HG03108 (cell line): ENCODE data around the gene KRTAP10-3.
"Not testable (repeated sequence)": the region's sequence is repeated elsewhere in the genome, so short reads cannot be mapped to it uniquely, and the experiment has no call there.

ENCODE experiments used
- ATAC-seq: cut with Tn5 transposase; IDR thresholded peaks from one replicate; pipeline ENCODE4 v1.9.1; 2021; ENCODE audit warnings: moderate library complexity; ENCODE audit not compliant: unreplicated experiment

KRTAP10-3 gene

GRCh38 chr21:44550285-44550684 is 8.3 kb downstream of the KRTAP10-3 start:
- not testable (repeated sequence) for ATAC-seq

GRCh38 chr21:44549525-44550211 is 8.9 kb downstream of the KRTAP10-3 start:
- no peak for ATAC-seq

- no peak for ATAC-seq
Measured at GRCh38 chr21:44548922-44549321, 9.7 kb downstream of the KRTAP10-3 start.

- ATAC-seq, result no peak
Measured at GRCh38 chr21:44548381-44548780, 10.2 kb downstream of the KRTAP10-3 start.

GRCh38 chr21:44547656-44548331 is 10.8 kb downstream of the KRTAP10-3 start:
- no peak for ATAC-seq

- no peak for ATAC-seq
Measured at GRCh38 chr21:44544566-44544965, 14.0 kb downstream of the KRTAP10-3 start.

GRCh38 chr21:44542716-44543115 is 15.9 kb downstream of the KRTAP10-3 start:
- no peak for ATAC-seq

- ATAC-seq, result no peak
Measured at GRCh38 chr21:44540741-44541288, 17.8 kb downstream of the KRTAP10-3 start.

GRCh38 chr21:44539991-44540666 is 18.5 kb downstream of the KRTAP10-3 start, which contains the start of gene KRTAP10-1:
TSS of gene KRTAP10-1 (minus strand) at chr21:44540195. CDS start at chr21:44540150, 45 bp downstream.
- no peak for ATAC-seq

GRCh38 chr21:44539046-44539445 is 19.5 kb downstream of the KRTAP10-3 start:
- ATAC-seq, result no peak

GRCh38 chr21:44537930-44538911 is 20.4 kb downstream of the KRTAP10-3 start:
- ATAC-seq, result no peak

GRCh38 chr21:44535963-44536362 is 22.6 kb downstream of the KRTAP10-3 start:
- ATAC-seq, result no peak

- ATAC-seq, result no peak
Measured at GRCh38 chr21:44534688-44535087, 23.9 kb downstream of the KRTAP10-3 start.

GRCh38 chr21:44533891-44534627 is 24.5 kb downstream of the KRTAP10-3 start:
- no peak for ATAC-seq

- no peak for ATAC-seq
Measured at GRCh38 chr21:44533121-44533890, 25.3 kb downstream of the KRTAP10-3 start.

- ATAC-seq, result no peak
Measured at GRCh38 chr21:44532712-44533111, 25.9 kb downstream of the KRTAP10-3 start.

GRCh38 chr21:44531606-44532564 is 26.7 kb downstream of the KRTAP10-3 start:
- ATAC-seq, result no peak
